ENCODE results near the gene FILIP1L. TPM values are rescaled to one million over a fixed set of nuclear protein-coding genes. Genes with fewer than 3 reads are reported as not detected.

The FILIP1L gene
- total RNA-seq, 1 experiment from 2014 or later = 0.17 TPM

- DNase-seq (ENCODE audit: low read depth, low spot score) = no peak
- no peak overlapping the region for H2AFZ ChIP-seq (ENCODE audit: low read depth, low read length, poor library complexity, severe bottlenecking)
- RAD21 ChIA-PET (ENCODE audit: low non-redundant PET in 1 of 2, low total read pairs in 2 of 2, uncharacterized antibody in 2 of 2, unreplicated experiment in 2 of 2) = no interaction called here
- no peak overlapping the region for H3K4me3 ChIP-seq (replicated peaks in 1 of 2; ENCODE audit: low read depth in 1 of 2, low read length in 2 of 2)
- H3K9ac ChIP-seq (ENCODE audit: low read length) = no peak overlapping the region
- H3K9me2 ChIP-seq (ENCODE audit: insufficient read depth) = no peaks in the 10 kb centered on the region
- peaks cover 8% of the 10 kb centered on the region; the same call in 1 of the 2 replicates for H3K79me2 ChIP-seq (ENCODE audit: insufficient read depth, low read length)
- H3K27me3 ChIP-seq (ENCODE audit: insufficient read depth, low read length) = no peaks in the 10 kb centered on the region
- H3K27ac ChIP-seq (ENCODE audit: low read depth, low read length) = no peak overlapping the region
- H3K9me3 ChIP-seq (ENCODE audit: control insufficient read depth in 1 of 2, insufficient read depth in 1 of 2, low read depth in 1 of 2, low read length in 2 of 2) = no peaks in the 10 kb centered on the region
- no peak for ATAC-seq
- no TSS peak for BruUV-seq (replicated peaks)
- peaks cover 11 to 18% of the 10 kb centered on the region in 2 experiments for H3K4me1 ChIP-seq (ENCODE audit: control insufficient read depth in 1 of 2, insufficient read depth in 2 of 2, low read length in 2 of 2)
- intact Hi-C loops (cut with micrococcal nuclease) = no loop called here
- H3K4me2 ChIP-seq (ENCODE audit: low read length) = no peak overlapping the region
- CTCF ChIA-PET = no interaction called here
- H3K36me3 ChIP-seq (ENCODE audit: control insufficient read depth in 1 of 2, insufficient read depth in 2 of 2, low read length in 2 of 2) = no peaks in the 10 kb centered on the region
- H4K20me1 ChIP-seq (ENCODE audit: insufficient read depth) = no peaks in the 10 kb centered on the region
- TF ChIP-seq RAD21 (IDR thresholded peaks at IDR 0.05; ENCODE audit: low read depth) (no peak), SIN3A (IDR thresholded peaks at IDR 0.05; ENCODE audit: low read depth) (no peak)
- POLR2A ChIA-PET = no interaction called here
Measured at GRCh38 chr3:99907959-99908544, 206.2 kb downstream of the FILIP1L start.

- no peak overlapping the region for H3K27ac ChIP-seq (ENCODE audit: low read depth, low read length)
- H3K4me2 ChIP-seq (ENCODE audit: low read length) = no peak overlapping the region
- TF ChIP-seq CTCF (IDR thresholded peaks at IDR 0.05 in 2 of 3, conservative IDR thresholded peaks at IDR 0.05 in 1 of 3; ENCODE audit: borderline replicate concordance in 1 of 3, insufficient read depth in 1 of 3, low read depth in 2 of 3, low read length in 2 of 3) (no peak), SP1 (IDR thresholded peaks at IDR 0.05; ENCODE audit: low read depth) (no peak), SRF (IDR thresholded peaks at IDR 0.05; ENCODE audit: low read depth) (no peak), RAD21 (IDR thresholded peaks at IDR 0.05; ENCODE audit: low read depth) (no peak), ELF1 (IDR thresholded peaks at IDR 0.05; ENCODE audit: borderline replicate concordance, low read depth) (no peak), EGR1 (IDR thresholded peaks at IDR 0.05; ENCODE audit: low read depth) (no peak)
- H2AFZ ChIP-seq (ENCODE audit: low read depth, low read length, poor library complexity, severe bottlenecking) = no peak overlapping the region
- CTCF ChIA-PET = no interaction called here
- H3K27me3 ChIP-seq (ENCODE audit: insufficient read depth, low read length) = no peaks in the 10 kb centered on the region
- ATAC-seq (no peak), DNase-seq (ENCODE audit: low read depth, low spot score) (no peak)
- H3K79me2 ChIP-seq (ENCODE audit: insufficient read depth, low read length) = peaks cover 16% of the 10 kb centered on the region; the same call in 1 of the 2 replicates
- H3K4me1 ChIP-seq (ENCODE audit: control insufficient read depth in 1 of 2, insufficient read depth in 2 of 2, low read length in 2 of 2) = peaks cover 20 to 23% of the 10 kb centered on the region in 2 experiments
- no peaks in the 10 kb centered on the region for H3K9me2 ChIP-seq (ENCODE audit: insufficient read depth)
- no peaks in the 10 kb centered on the region for H3K36me3 ChIP-seq (ENCODE audit: control insufficient read depth in 1 of 2, insufficient read depth in 2 of 2, low read length in 2 of 2)
- no peaks in the 10 kb centered on the region for H4K20me1 ChIP-seq (ENCODE audit: insufficient read depth)
- H3K4me3 ChIP-seq (replicated peaks in 1 of 2; ENCODE audit: low read depth in 1 of 2, low read length in 2 of 2) = no peak overlapping the region
- POLR2A ChIA-PET = interaction anchor here (0.9 kb wide), 1 partner anchor 11 kb away, joined by 3 read pairs; no protein-coding TSS in a partner anchor
- RAD21 ChIA-PET (ENCODE audit: low non-redundant PET in 1 of 2, low total read pairs in 2 of 2, uncharacterized antibody in 2 of 2, unreplicated experiment in 2 of 2) = no interaction called here
- intact Hi-C loops (cut with micrococcal nuclease) = no loop called here
- H3K9me3 ChIP-seq (ENCODE audit: control insufficient read depth in 1 of 2, insufficient read depth in 1 of 2, low read depth in 1 of 2, low read length in 2 of 2) = no peaks in the 10 kb centered on the region
- H3K9ac ChIP-seq (ENCODE audit: low read length) = no peak overlapping the region
- BruUV-seq (replicated peaks) = no TSS peak
Measured at GRCh38 chr3:99903869-99904268, 210.4 kb downstream of the FILIP1L start.

Data from HCT116 (cell line).